GM21717 (cell line): ENCODE measurements around the gene ATP2B2.

Experiments used
- ATAC-seq: cut with Tn5 transposase; IDR thresholded peaks from one replicate; pipeline ENCODE4 v1.9.1; 2021; ENCODE audit warnings: mild to moderate bottlenecking, moderate library complexity; ENCODE audit not compliant: unreplicated experiment

The ATP2B2 gene

DNA sequence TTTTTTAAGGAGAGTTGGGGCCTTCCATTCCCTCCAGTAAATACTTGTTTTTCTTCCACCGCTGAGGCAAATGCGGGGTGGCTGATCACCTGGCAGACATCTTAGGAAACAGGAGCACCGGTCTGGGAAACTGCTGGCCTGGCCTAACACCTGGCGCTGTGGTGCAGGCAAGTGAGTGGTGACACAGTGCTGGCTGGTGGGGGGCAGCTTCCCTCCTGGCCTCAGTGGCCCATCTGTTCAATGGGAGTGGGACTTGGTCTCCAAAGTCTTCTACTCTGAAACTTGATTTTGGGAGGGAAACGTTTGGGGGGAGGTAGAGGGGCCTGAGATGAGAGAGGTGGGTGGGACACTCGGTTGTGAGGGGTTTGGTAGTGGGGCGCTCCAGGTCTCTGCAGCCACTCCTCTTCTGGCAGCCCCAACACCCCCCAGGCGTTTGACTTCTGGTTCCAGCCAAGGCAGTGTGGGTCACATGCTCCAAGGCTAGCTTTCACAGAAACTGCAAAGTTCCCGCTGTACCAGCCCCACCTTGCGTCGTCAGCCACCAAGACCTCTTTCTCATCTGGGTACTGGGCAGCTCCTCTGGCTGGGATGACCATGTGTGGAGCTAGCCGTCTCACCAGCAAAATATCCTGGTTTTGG is 217.3 kb downstream of the ATP2B2 start:
- ATAC-seq, result no peak

DNA sequence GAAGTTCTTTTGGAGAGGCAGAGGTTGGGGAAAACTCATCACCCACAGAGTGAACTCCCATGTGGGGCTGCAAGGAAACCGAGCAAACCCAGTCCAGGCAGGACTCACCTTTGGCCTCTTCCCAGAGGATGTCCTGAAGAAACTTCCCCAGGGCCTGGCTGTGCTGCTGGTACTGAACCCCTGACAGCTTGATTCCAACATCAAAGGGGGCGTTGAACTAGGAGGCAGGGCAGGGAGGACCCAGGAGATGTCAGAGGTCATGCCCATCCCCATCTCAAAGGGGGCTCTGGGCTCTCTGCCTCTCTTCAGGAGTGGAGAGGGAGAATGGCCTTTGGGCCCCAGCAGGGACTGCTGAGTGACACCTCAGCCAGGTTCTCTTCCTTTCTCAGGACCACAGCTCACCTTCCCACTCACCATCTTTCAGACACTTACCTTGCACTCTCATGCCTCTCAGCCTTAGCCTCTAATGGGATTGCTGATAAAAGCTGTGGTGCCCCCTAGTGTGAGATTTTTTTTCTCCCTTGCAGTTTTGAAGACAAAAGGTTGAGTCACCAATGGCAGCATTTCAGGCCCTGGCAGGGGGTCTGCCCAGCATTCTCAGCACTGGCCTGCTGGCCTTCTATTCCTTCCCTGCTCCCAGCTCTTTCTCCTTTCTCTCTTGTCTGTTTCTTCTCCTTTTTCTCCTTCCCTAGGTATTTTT is 218.6 kb downstream of the ATP2B2 start:
- no peak for ATAC-seq

DNA sequence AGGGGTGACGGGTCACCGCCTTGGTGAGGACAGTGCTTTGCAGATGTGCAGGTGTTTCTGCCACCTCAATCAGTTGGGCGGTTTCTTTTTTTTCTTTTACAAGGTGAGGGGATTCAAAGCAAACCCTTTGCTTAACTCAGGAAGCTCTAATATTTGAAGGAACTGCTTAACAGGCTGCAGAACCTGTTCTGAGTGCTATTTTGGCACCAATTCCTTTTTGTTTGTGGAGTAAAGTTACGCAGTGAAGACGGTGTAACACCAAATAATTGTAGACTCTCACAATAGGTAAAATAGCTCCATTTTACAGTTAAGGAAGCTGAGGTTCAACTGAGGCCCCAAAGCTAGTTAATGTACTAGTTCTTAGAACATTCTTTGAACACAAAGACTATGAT is 219.3 kb downstream of the ATP2B2 start:
- no peak for ATAC-seq

DNA sequence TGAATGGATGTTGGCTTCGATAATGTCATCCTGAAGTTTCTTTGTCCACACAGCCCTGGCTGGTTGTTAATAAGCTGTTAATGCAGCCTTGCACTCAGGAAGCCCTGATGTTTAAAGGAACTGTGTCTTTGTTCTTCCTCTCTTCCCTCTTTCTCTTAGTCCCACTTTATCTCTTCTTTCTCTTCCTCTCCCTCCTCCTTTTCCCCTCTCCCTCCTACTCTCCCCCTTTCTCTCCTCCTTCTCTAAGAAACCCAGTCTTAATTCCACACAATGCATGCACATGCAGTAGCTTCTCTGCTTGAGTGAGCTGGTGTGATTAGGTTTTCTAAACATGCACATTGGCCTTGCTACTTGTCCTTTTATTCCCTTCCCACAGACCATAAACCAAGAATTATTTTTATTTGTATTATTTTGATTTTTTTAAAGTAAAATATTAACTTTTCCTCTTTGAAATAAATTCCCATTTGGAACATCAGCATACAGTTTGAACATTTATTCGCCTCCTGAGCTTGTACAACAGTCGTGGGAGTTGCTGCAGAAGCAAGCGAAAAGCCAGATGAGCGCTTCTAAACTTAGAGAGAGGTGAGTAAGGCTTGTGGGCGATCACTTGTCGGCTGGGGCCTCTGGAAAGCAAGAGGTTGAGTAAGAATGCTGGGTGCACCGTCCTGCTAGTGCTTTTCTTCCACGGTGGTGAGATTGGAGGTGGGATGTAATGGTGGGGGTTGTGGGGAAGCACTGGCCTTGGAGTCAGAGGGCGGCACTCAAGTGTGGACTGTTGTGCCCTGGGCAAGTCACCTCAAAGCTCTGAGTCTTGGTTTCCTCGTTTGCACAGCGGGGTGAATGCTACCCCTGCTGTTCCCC is 219.9 kb downstream of the ATP2B2 start:
- no peak for ATAC-seq

DNA sequence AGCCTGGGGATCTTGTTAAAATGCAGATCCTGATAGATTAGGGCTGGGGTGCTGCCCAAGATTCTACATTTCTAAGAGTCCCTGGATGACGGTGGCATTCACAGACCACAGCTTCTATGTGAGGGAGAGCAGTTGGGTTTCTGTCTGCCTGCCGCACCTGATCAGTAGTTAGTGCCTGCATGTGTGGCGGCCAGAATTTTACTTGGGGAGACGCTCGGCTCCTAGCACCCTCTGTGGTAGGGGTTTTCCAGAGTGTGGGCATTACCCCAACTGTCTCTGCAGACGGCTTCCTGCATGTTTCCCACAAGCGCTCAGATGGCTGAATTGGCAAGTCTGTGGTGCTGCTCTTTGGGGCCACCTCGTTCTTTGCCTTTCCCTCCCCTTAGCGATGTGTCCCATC is 220.9 kb downstream of the ATP2B2 start:
- no peak for ATAC-seq

DNA sequence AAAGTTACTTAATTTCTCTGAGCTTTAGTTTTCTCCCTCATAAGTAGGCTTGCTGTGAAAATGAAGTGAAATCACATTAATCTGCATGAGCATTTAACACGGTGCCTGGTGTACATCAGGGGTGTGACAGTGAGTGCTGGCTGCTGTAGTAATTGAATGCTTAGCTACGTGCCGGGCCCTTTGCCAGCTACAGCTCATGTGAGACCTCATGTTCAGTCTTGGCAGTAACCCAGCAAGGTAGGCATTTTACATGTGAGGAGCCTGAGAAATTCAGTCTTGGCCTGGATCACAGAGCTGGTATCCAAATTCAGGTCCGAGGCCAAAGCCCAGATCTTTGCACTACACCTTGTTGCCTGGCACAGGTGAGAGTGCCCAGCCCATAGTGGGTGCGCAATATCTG is 221.7 kb downstream of the ATP2B2 start:
- ATAC-seq, result no peak

DNA sequence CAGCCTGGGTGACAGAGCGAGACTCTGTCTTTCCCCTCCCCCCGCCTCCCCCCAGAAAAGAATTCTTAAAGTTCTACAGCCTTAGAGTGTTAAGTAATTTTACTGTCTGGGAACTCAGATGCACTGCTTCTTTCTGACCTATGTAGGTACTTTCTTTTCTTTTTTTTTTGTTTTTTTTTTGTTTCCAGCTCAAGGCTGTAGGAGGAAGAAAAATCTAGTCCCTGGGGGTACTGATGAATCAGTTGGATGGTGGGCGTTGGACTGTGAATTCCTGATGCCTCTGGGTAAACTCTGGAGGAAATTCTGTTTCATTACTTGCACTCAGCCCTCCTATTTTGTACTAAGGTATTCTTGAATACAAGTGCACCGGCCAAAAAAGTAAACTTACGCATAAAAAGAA is 223.4 kb downstream of the ATP2B2 start:
- no peak for ATAC-seq

DNA sequence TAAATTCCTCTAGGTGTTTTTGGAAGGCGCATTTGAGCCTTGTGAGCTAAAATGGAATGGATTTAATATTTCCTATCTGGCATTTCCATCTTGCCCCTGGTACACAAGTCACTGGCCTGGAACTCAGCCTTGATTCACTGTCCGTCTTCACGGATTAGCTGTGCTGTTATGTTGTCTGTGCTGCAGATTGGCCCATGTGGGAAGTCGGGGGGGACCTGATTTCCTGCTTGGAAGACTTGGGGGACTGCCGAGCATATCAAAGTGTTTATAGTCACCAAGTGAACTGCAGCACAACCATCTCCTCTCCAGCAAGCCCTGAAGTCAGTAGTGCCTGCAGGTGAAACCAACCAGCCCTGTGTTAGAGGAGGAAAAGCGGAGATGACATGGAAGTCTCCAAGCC is 224.8 kb downstream of the ATP2B2 start:
- no peak for ATAC-seq

DNA sequence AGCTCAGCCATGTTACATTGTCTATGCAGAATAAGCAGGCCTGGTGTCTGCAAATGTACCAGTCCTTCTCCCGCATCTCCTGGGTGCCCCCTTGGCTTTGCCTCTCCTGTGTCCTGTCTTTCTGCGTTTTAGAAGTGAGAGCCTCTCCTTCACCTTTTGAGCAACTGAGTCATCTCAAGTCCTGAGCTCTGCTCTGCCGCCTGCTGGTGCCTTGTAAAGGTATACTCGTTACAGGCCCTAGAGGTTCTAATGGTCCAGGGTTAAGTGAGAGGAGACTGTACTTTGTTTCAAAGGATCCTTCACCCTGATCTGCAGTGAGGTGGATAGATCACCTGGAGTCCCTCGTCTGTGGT is 225.2 kb downstream of the ATP2B2 start:
- no peak for ATAC-seq

DNA sequence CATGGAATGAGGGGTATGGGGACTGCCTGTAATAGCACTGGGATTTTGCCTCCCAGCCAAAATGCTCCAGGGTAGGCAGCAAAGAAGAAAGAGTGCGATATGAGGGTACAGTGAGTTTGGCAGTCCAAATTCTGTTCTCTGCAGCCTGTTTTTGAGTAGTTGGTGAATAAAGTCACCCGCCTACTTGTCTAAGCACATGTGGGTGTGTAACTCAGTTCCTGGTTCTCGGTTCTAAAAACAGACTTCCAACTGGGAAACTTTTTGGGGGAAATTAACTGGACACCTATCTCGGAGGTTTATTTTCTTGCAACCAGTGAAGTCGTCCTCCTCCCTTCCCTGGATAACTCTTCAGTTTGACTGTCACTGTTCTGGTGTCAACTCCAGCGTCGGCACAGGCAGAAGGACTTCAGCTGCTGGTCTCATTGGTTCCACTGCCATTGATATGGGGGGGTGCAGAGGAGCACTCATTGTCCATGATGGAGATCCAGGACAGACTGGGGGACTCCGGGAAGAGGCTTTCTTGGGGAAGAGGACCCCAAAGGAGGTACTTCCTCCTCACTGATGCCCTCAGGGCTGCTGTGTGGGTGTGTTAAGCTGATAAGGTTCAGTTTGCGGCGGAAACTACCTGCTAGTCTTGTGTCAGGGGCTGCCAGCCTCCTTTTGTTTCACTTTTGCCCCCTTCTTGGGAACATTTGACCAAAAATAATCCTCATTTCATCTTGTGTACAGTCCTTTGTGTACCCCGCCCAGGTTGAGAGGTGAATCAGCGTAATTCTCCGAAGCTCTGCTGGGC is 225.8 kb downstream of the ATP2B2 start:
- ATAC-seq, result no peak

DNA sequence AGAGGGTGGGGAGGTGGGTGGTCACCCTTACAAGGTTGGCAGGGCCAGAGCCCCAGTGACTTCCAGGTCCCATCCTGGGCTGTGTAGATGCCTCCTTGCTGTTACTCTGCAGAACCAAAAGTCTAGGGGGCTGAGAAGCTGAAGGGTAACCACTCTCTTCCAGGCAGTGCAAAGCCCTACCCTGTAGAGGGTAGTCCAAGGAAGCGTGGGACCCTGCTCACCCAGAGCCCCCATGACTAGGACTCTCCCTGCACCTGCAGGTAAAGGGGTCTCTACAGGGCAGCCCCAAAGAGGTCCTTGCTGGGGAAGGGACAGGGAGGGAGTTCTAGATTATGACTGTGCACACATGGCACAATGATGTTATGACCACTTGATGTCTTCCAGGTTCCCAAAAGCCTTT is 226.9 kb downstream of the ATP2B2 start:
- ATAC-seq, result no peak

DNA sequence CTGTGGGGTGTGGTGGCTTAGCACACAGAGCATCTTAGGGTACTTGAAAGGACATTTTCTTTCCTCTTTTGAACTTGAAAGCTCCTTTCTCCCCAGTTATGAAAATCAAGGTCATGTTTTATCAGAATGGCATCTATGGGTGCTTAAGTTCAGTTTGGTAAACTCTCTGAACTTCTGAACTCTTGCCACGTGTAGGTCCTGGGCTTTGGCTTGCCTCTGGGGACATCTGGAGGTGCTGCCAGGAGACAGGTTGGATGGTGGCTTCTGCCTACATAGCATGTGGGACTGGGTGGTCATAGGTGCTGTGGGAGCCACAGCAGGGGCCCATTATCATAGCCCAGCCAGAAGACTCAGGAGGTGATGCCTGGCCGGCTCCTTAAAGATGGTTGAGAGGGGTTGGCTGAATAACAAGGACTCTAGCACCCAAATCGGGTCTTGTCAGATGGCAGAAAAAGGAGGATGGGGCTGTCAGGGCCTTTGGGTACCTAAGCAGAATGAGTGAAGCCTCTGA is 228.2 kb downstream of the ATP2B2 start:
- ATAC-seq, result no peak

DNA sequence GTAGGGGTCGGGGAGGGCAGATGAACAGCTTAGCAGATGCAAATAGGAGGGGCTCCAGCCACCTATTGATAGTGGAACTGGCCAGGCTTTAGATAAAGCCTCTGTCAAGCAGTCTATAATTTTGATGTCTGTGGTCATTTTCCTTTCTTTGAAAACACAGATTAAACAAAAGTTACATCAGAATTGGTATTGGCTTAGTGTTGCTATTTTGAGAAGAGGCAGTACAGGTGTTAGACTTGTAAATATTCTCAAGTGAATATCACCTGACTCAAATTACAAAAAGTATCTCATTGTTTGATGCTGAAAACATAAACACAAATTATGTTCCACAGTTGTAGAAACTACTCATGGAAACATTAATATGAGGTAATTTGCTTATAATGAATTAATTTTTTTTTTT is 230.8 kb downstream of the ATP2B2 start:
- no peak for ATAC-seq
